ENCODE results near the gene MADD.
"Not testable (repeated sequence)": the region's sequence is repeated elsewhere in the genome, so short reads cannot be mapped to it uniquely, and the experiment has no call there.

Gene MADD

GRCh38 chr11:47305734-47306483 lies 36.0 kb downstream of the MADD start:
- no peak for TF ChIP-seq CTCF (IDR thresholded peaks at IDR 0.05; ENCODE audit: low read depth, low read length)
- H3K4me3 ChIP-seq (ENCODE audit: low read depth, low read length): no peak overlapping the region

- H3K4me3 ChIP-seq (ENCODE audit: low read depth, low read length): no peak overlapping the region
- no peak for TF ChIP-seq CTCF (IDR thresholded peaks at IDR 0.05; ENCODE audit: low read depth, low read length)
Observed at GRCh38 chr11:47306484-47306844, 36.5 kb downstream of the MADD start.

DNA sequence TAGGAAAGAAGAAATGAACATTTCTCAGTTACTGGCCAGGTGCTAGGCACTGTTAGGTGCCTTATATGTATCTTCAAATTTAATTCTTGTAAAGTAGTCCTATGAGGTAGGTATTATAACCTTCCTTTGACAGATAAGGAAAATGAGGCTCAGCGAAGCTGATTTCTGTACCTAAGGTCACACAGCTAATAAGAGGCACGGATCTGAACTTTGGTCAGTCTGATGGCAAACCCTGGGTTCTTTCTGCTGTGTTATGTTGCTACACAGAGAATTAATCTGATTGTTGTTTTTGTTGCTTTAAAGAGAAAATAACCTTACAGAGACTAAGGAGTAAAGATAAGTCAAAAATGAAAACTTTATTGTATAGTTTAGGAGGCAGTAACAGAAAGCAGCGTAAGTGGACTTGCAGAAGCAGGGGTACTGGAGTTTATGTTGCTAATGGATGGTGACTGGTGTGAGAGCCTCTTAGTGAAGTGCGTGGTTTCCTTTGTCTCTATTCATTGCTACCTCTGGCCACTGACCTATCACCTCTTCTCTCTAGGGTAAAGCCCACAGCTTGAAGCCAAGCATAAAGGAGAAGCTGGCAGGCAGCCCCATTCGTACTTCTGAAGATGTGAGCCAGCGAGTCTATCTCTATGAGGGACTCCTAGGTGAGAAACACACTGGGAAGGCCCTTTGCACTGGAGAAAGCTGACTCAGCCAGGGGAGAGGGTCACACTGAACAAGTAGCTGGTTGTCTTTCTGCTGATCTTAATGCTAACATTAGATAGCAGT lies 38.3 kb downstream of the MADD start:
- H3K4me3 ChIP-seq (ENCODE audit: low read depth, low read length): no peak overlapping the region
- no peak for TF ChIP-seq CTCF (IDR thresholded peaks at IDR 0.05; ENCODE audit: low read depth, low read length)

GRCh38 chr11:47314992-47315391 lies 45.1 kb downstream of the MADD start:
- no peak for TF ChIP-seq CTCF (IDR thresholded peaks at IDR 0.05; ENCODE audit: low read depth, low read length)

DNA sequence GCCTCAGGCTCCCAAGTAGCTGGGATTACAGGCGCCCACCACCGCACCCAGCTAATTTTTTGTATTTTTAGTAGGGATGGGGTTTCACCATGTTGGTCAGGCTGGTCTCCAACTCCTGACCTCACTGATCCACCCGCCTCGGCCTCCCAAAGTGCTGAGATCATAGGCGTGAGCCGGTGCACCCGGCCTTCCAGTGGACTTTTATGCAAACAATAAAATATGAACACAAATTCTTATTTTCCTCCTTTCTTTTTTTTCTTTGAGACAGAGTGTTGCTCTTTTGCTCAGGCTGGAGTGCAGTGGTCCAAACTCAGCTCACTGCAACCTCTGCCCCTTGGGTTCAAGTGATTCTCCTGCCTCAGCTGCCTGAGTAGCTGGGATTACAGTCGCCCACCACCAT lies 46.6 kb downstream of the MADD start:
- not testable (repeated sequence) for H3K4me3 ChIP-seq (ENCODE audit: low read depth, low read length)

More at GRCh38 chr11:47314992-47315391, 45.1 kb downstream of the MADD start:
- H3K4me3 ChIP-seq (ENCODE audit: low read depth, low read length): no peak overlapping the region

GRCh38 chr11:47317064-47317828 lies 47.3 kb downstream of the MADD start:
- no peak for TF ChIP-seq CTCF (IDR thresholded peaks at IDR 0.05; ENCODE audit: low read depth, low read length)
- H3K4me3 ChIP-seq (ENCODE audit: low read depth, low read length): no peak overlapping the region

- H3K4me3 ChIP-seq (ENCODE audit: low read depth, low read length): no peak overlapping the region
Observed at GRCh38 chr11:47318166-47318565, 48.2 kb downstream of the MADD start.

More at GRCh38 chr11:47318166-47318565, 48.2 kb downstream of the MADD start:
- no peak for TF ChIP-seq CTCF (IDR thresholded peaks at IDR 0.05; ENCODE audit: low read depth, low read length)

Data from WI38 (cell line).